Measurements from ENCODE around the gene CDH7.

Gene CDH7

DNA sequence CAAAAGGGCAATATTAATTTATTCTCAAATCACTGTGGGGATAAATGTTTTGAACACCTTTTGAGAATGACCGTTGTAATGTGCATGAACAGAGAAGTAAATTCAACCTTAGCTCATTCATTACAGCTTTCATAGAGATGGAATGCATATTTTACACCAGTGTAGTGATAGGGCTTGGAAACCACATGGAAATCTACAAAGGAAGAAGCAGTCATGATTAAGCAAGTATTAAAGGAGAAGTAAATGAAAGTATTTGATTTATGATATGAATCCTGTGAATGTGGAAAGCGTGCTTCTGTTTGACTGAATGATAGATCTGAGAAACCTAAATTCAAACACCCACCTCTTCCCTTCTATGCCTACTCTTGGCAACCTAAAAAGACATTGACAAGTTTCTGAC lies 64.7 kb downstream of the CDH7 start:
- no peak for DNase-seq
- H3K36me3 Mint-ChIP-seq: no peaks in the 10 kb centered on the region
- no peak overlapping the region for H3K4me3 Mint-ChIP-seq
- CTCF ChIA-PET: no interaction called here
- no peaks in the 10 kb centered on the region for H3K4me1 Mint-ChIP-seq
- H3K27me3 Mint-ChIP-seq: no peaks in the 10 kb centered on the region
- H3K27ac Mint-ChIP-seq: no peak overlapping the region
- peaks cover 4% of the 10 kb centered on the region for H3K9me3 Mint-ChIP-seq

DNA sequence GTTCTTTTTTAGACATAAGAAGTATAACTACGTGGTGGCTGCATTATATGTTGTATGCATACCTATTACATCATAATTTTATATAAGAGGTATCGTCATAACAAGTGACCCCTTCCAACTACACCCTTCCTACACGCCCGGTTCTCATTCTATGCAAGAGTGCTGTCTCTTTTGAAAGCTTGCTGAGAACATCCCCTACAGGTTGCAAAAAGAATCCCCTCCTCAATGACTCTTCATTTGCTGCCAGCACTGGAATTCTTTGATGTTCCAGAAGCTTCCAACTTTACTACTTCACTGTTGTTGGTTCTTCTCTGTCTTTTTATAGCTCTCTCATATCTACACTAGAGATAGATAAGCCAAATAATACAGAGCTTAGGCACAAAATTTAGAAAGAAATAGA lies 66.4 kb downstream of the CDH7 start:
- no peak overlapping the region for H3K27ac Mint-ChIP-seq
- no peak overlapping the region for H3K4me3 Mint-ChIP-seq
- H3K9me3 Mint-ChIP-seq: peaks cover 2% of the 10 kb centered on the region
- no peaks in the 10 kb centered on the region for H3K36me3 Mint-ChIP-seq
- H3K27me3 Mint-ChIP-seq: no peaks in the 10 kb centered on the region
- DNase-seq: no peak
- CTCF ChIA-PET: no interaction called here
- no peaks in the 10 kb centered on the region for H3K4me1 Mint-ChIP-seq

DNA sequence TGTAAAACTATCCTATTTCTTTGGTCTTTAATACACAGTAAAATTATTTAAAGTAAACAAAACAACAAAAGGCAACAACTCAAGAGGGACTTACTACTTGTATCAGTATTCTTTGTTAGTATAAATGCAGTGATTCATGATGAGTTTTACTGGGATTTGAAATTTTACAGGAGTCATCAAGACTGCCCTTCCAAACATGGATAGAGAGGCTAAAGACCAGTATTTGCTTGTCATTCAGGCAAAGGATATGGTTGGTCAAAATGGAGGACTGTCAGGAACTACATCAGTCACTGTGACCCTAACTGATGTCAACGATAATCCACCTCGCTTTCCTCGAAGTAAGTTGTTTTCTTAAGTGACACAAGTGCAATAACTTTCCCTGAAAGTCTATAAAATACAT lies 71.1 kb downstream of the CDH7 start:
- CTCF ChIA-PET: no interaction called here
- no peaks in the 10 kb centered on the region for H3K4me1 Mint-ChIP-seq
- no peak overlapping the region for H3K27ac Mint-ChIP-seq
- H3K27me3 Mint-ChIP-seq: no peaks in the 10 kb centered on the region
- H3K9me3 Mint-ChIP-seq: peaks cover 2% of the 10 kb centered on the region
- H3K4me3 Mint-ChIP-seq: no peak overlapping the region
- DNase-seq: no peak
- H3K36me3 Mint-ChIP-seq: no peaks in the 10 kb centered on the region

DNA sequence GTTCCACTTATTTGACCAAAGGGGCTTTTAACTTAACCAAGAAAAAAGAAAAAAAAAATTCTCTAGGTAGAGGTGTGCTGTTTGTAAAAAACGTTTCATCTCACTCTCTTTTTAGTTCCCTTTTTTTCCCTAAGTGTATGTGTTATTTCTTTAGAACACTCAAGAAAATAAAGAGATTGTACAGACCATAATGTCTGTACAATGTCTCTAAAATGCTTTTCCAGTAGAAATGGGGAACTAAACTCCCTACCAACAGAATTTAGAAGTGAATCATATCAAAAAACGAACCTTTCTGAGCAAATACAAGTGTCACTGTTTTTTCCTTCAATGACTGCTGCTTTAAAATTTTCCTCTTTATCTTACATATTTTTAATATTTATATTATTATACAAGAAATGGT lies 72.0 kb downstream of the CDH7 start:
- peaks cover 2% of the 10 kb centered on the region for H3K9me3 Mint-ChIP-seq
- H3K4me3 Mint-ChIP-seq: no peak overlapping the region
- no peaks in the 10 kb centered on the region for H3K27me3 Mint-ChIP-seq
- H3K27ac Mint-ChIP-seq: no peak overlapping the region
- no peaks in the 10 kb centered on the region for H3K36me3 Mint-ChIP-seq
- no peak for DNase-seq
- H3K4me1 Mint-ChIP-seq: no peaks in the 10 kb centered on the region
- CTCF ChIA-PET: no interaction called here

DNA sequence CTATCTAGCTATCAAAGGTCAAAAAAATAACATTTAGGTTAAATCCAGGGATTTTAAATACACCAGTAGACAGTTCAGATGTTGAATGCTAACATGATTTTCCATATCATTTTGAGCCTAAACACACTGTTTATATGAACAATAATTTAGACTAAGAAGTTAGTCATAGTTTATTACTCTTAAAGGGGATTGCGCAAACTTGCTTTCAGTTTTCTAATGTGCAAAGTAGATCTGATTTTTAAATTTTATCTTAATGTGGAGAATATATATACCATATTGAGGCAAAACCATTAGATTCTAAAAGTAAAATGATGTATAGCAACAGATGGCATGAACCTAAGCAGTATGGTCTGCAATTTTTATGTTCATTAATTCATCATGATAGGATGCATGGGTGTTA lies 76.6 kb downstream of the CDH7 start:
- Mint-ChIP-seq H3K4me1 (no peaks in the 10 kb centered on the region), H3K36me3 (no peaks in the 10 kb centered on the region), H3K4me3 (no peak overlapping the region), H3K27ac (no peak overlapping the region), H3K9me3 (peaks cover 6% of the 10 kb centered on the region), H3K27me3 (no peaks in the 10 kb centered on the region)
- CTCF ChIA-PET: no interaction called here
- no peak for DNase-seq

DNA sequence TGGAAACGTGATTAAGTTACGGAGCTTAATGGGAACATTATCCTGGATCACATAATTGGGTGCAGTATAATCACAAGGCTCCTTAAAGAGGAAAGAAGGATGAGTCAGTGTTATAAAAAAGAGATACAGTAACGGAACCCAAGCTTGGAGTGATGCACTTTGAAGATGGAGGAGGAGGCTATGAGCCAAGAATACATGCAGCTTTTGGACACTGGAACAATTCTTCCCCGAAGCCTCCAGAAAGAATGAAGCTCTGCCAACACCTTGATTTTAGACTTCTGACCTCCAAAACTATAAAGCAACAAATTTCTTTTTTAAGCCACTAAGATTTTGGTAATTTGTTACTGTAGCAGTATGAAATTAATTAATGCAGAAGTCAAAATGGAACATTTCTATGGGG lies 85.1 kb downstream of the CDH7 start:
- H3K27ac Mint-ChIP-seq: no peak overlapping the region
- H3K27me3 Mint-ChIP-seq: no peaks in the 10 kb centered on the region
- CTCF ChIA-PET: no interaction called here
- no peak for DNase-seq
- H3K36me3 Mint-ChIP-seq: no peaks in the 10 kb centered on the region
- peaks cover 21% of the 10 kb centered on the region for H3K9me3 Mint-ChIP-seq
- no peak overlapping the region for H3K4me3 Mint-ChIP-seq
- H3K4me1 Mint-ChIP-seq: no peaks in the 10 kb centered on the region

DNA sequence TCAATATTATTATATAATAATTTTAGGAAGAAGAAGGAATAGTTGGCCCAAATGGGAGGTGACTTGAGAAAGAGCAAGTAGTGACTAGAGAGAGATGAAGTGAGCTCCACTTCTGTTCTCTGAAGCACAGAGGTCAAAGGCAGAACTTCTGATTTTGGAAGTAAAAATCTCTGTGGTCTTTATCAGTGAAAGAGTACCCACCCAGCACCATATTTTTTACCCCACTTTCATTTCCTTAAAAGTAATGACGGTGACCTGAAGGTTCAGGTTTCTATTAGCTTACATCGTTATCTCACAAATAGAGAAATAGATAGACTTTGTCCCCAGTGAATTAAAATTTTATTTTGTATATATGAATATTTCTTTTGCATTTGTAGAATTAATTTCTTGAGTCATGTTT lies 95.3 kb downstream of the CDH7 start:
- CTCF ChIA-PET: no interaction called here
- no peaks in the 10 kb centered on the region for H3K27me3 Mint-ChIP-seq
- no peaks in the 10 kb centered on the region for H3K4me1 Mint-ChIP-seq
- peaks cover 2% of the 10 kb centered on the region for H3K9me3 Mint-ChIP-seq
- no peak overlapping the region for H3K27ac Mint-ChIP-seq
- H3K4me3 Mint-ChIP-seq: no peak overlapping the region
- no peaks in the 10 kb centered on the region for H3K36me3 Mint-ChIP-seq
- DNase-seq: no peak

DNA sequence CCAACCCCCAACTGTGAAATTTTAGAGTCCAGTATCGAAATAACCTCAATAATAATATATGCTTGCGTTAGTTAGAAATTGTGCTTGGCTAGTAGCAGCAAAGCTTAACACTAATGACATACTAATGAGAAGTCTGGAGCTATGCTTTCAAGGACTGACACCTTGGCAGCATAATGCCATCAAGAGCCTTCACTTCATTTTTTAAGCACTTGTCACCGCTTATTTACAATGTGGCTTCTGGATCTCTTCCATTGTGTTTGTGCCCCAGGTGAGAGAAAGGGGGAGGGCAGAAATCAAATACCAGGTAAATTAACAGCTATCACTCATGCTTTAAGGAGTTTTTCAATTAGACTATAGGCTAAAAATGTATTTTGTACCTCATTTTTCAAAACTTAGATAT lies 101.5 kb downstream of the CDH7 start:
- Mint-ChIP-seq H3K4me1 (no peaks in the 10 kb centered on the region), H3K4me3 (no peak overlapping the region), H3K27ac (no peak overlapping the region), H3K9me3 (peaks cover 2% of the 10 kb centered on the region), H3K27me3 (no peaks in the 10 kb centered on the region), H3K36me3 (no peaks in the 10 kb centered on the region)
- no peak for DNase-seq
- CTCF ChIA-PET: no interaction called here

DNA sequence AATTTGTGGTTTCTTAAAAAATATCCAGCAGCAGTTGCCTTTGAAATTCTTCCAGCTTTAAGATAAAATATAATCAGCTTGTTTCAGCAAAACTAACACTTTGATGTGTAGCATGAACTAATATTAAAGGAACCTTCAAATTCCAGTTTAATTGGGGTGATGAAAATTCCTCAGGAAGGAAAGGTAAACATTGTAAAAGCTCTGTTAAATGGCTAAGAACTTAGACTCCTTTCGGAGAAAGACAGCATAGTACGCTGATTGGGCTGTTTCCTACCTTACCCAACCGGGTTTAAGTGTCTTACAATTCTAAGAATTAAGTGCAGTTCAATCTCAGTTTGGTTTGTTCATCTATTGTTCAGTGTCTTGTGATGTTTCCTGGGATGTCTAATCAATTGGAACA lies 108.3 kb downstream of the CDH7 start:
- CTCF ChIA-PET: no interaction called here
- Mint-ChIP-seq H3K9me3 (no peaks in the 10 kb centered on the region), H3K4me3 (no peak overlapping the region), H3K27ac (no peak overlapping the region), H3K36me3 (no peaks in the 10 kb centered on the region), H3K27me3 (no peaks in the 10 kb centered on the region), H3K4me1 (no peaks in the 10 kb centered on the region)
- no peak for DNase-seq

DNA sequence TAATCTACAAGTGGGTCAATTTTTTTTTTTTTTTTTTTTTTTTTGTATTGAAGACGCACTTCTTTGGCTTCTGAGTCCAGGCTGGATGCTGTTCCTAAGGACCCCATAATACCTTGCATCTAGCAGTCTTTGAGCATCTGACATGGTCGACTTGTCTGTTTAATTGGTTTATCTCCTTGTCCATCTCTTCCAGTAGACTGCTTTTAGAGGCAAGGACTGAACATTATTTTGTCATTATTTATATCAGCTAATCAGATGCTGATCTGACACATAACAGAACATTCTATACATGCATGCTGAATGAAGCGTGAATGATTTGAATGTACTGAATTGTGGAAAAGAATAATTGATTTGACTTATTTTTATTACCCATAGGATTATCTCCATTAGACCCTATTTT lies 118.7 kb downstream of the CDH7 start:
- no peaks in the 10 kb centered on the region for H3K27me3 Mint-ChIP-seq
- H3K9me3 Mint-ChIP-seq: no peaks in the 10 kb centered on the region

DNA sequence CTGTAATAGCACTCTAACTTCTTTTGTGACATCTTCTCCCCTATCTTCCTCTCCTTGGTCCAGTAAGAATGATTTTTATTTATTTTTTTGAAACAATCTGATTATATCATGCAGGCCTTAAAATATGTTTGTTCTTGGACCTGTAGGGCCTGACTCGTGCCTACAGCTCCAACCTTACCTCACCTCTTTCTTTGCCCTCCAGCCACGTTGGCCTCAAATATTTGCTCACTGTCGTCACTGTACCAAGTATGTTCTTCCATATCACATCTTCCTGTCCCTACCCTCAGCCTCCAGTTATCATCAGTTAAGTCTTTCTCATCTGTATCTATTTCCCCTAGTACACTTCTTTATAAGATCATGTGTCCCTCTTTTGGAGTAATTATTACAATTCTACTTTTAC lies 125.5 kb downstream of the CDH7 start:
- Mint-ChIP-seq H3K36me3 (no peaks in the 10 kb centered on the region), H3K4me3 (no peak overlapping the region), H3K27me3 (no peaks in the 10 kb centered on the region), H3K4me1 (no peaks in the 10 kb centered on the region), H3K27ac (no peak overlapping the region), H3K9me3 (peaks cover 13% of the 10 kb centered on the region)
- CTCF ChIA-PET: no interaction called here
- DNase-seq: no peak

More for the DNA sequence above, 118.7 kb downstream of the CDH7 start:
- CTCF ChIA-PET: no interaction called here
- no peak overlapping the region for H3K4me3 Mint-ChIP-seq
- no peak overlapping the region for H3K27ac Mint-ChIP-seq
- H3K36me3 Mint-ChIP-seq: no peaks in the 10 kb centered on the region
- no peaks in the 10 kb centered on the region for H3K4me1 Mint-ChIP-seq
- no peak for DNase-seq

DNA sequence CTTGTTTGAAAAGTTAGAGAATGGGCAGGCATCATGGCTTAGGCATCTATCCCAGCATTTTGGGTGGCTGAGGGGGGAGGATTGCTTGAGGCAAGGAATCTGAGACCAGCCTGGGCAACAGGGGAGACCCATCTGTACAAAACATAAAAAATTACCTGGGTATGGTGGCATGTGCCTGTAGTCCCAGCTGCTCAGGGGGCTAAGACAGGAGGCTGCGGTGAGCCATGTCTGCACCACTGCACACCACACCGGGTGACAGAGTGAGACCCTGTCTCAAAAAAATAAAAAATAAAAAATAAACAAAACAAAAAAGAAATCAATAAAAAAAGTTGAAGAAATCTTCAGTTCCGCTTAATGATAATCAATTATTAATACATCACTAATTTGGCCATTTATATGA lies 146.5 kb downstream of the CDH7 start:
- Mint-ChIP-seq H3K27me3 (no peaks in the 10 kb centered on the region), H3K36me3 (no peaks in the 10 kb centered on the region)

DNA sequence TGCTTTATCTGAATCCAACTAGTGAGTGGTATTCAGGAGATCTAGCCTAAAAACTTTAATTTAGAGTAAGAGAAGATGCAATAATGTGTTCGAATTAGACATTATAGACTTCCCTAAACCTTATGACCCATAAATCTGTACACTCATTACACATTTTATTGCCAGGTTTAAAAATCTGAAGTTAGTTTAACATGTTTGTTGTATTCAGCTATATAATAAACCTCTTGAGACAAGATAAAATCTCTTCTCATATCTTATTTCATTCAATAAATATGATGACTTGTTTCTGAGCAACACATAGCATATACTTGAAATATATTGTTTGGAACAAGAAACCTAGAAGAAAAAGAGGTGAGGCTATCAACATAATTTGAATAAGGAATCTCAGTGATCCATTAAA lies 150.7 kb downstream of the CDH7 start:
- Mint-ChIP-seq H3K27ac (no peak overlapping the region), H3K36me3 (no peaks in the 10 kb centered on the region), H3K27me3 (no peaks in the 10 kb centered on the region), H3K4me1 (no peaks in the 10 kb centered on the region), H3K9me3 (peaks cover 1% of the 10 kb centered on the region), H3K4me3 (no peak overlapping the region)
- DNase-seq: no peak
- CTCF ChIA-PET: no interaction called here

More for the DNA sequence above, 146.5 kb downstream of the CDH7 start:
- H3K27ac Mint-ChIP-seq: no peak overlapping the region
- DNase-seq: no peak
- H3K9me3 Mint-ChIP-seq: peaks cover 1% of the 10 kb centered on the region
- CTCF ChIA-PET: no interaction called here
- no peak overlapping the region for H3K4me3 Mint-ChIP-seq
- H3K4me1 Mint-ChIP-seq: no peaks in the 10 kb centered on the region

DNA sequence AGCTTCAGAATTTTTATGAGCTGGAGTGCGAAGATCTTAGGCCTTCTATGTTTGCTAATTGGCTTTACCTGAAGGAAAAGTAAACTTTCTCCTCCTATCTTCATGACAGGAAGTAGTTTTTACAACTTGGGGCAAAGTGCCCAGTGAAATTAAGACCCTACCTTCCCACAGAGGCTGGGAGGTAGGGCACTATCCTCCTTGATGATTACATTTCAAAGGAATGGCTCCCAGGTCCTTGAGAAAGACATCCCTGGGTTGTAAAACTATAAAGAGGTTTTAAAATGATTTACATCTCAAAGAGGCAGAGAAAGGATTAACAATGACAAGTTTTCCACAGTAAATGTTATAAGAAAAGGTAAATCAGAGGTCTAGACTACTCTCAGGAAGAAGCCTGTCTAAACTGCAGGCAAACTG lies 155.8 kb downstream of the CDH7 start:
- DNase-seq: no peak
- no peaks in the 10 kb centered on the region for H3K27me3 Mint-ChIP-seq
- no peaks in the 10 kb centered on the region for H3K4me1 Mint-ChIP-seq
- CTCF ChIA-PET: no interaction called here
- no peak overlapping the region for H3K4me3 Mint-ChIP-seq
- no peak overlapping the region for H3K27ac Mint-ChIP-seq
- H3K9me3 Mint-ChIP-seq: peaks cover 1% of the 10 kb centered on the region
- no peaks in the 10 kb centered on the region for H3K36me3 Mint-ChIP-seq

DNA sequence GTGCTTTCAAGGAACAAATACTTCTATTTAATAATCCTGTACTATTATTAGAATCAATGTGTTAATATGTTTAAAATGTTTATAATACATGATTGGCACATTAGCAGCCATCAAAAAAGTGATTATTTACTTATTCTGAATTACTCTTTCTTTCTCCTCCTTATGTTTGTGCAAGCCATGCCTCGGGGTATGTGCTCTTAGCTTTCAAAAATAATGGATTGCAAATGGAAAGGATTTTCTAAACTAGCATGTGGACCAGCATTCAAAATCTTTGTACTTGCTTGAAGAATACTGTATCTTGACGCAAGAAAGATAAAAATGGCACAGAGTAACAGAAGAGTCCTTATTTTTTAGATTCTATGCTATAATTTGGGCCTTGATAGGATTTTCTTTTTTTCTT lies 156.5 kb downstream of the CDH7 start:
- Mint-ChIP-seq H3K4me3 (no peak overlapping the region), H3K4me1 (no peaks in the 10 kb centered on the region), H3K9me3 (no peaks in the 10 kb centered on the region), H3K36me3 (no peaks in the 10 kb centered on the region), H3K27ac (no peak overlapping the region), H3K27me3 (no peaks in the 10 kb centered on the region)
- no peak for DNase-seq
- CTCF ChIA-PET: no interaction called here

DNA sequence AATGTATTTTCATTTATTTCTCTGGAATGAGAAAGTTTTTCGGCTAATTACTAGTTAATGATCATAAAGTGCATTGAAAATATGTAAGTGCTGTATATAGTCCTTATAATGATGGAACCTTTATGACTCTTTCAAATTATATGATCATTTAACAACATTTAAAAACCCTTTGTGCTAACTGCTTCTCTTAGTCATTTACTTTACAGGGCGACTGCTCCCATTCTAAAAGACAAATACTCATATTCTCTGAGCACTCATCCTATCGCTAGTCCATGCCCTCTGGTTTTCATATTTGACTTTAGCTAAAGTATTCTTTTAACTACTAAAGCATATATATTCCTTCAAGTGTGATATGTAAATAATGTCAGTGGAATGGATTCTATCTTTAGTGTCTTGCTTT lies 168.2 kb downstream of the CDH7 start:
- Mint-ChIP-seq H3K4me3 (no peak overlapping the region), H3K27ac (no peak overlapping the region), H3K4me1 (no peaks in the 10 kb centered on the region), H3K27me3 (no peaks in the 10 kb centered on the region), H3K9me3 (no peaks in the 10 kb centered on the region), H3K36me3 (no peaks in the 10 kb centered on the region)
- no peak for DNase-seq
- CTCF ChIA-PET: no interaction called here

Measured in activated naive CD4-positive, alpha-beta T cell treated with anti-CD3 and anti-CD28 coated beads, Interleukin-2, amount 10 ng/mL, durations not matched to agents 7 days and 5 days (primary cell).